Activated CD8-positive, alpha-beta T cell treated with anti-CD3 and anti-CD28 coated beads for 36 hours (primary cell): ENCODE measurements around the gene CLEC19A. TPM values are rescaled to one million over a fixed set of nuclear protein-coding genes. Genes with fewer than 3 reads are reported as not detected.

ENCODE experiments used
- ATAC-seq: fragments of 200-7000 bp; cut with Tn5 transposase; one replicate; pipeline ENCODE4 v1.10.0; 2021; ENCODE audit warnings: mild to moderate bottlenecking, moderate library complexity
- CTCF ChIA-PET: fragments of 350-600 bp; sonication (Branson Sonifier 250); formaldehyde crosslinking; loops from one replicate; lab custom pipeline; 2021; ENCODE audit warnings: antibody characterized with exemption; lab: Charles Lee
- POLR2A ChIA-PET: fragments of 350-600 bp; sonication (Branson Sonifier 250); formaldehyde crosslinking; loops from one replicate; lab custom pipeline; 2021; ENCODE audit warnings: antibody characterized with exemption; lab: Charles Lee
- DNase-seq: peaks from one replicate; pipeline ENCODE4 v3.0.0-alpha.2; 2020
- H3K27ac Mint-ChIP-seq: one replicate; pipeline ENCODE4 v1.8.0; 2021; ENCODE audit warnings: mild to moderate bottlenecking, mixed read lengths
- H3K27me3 Mint-ChIP-seq: one replicate; pipeline ENCODE4 v1.8.0; 2021; ENCODE audit warnings: mixed read lengths
- H3K36me3 Mint-ChIP-seq: one replicate; pipeline ENCODE4 v1.8.0; 2021; ENCODE audit warnings: low read depth, mixed read lengths
- H3K4me1 Mint-ChIP-seq: one replicate; pipeline ENCODE4 v1.8.0; 2021; ENCODE audit warnings: low read depth, mixed read lengths
- H3K4me3 Mint-ChIP-seq: one replicate; pipeline ENCODE4 v1.8.0; 2021; ENCODE audit warnings: mild to moderate bottlenecking, moderate library complexity, mixed read lengths
- H3K9me3 Mint-ChIP-seq: one replicate; pipeline ENCODE4 v1.8.0; 2021; ENCODE audit warnings: mixed read lengths
- intact Hi-C: fragments of 100-400 bp; cut with micrococcal nuclease; formaldehyde crosslinking; loops from one replicate; pipeline ENCODE4 v1.10.0; 2022
- total RNA-seq, 2 experiments: library from RNA; stranded (reverse); gene quantifications; one replicate each; pipeline ENCODE4 v1.2.3, GENCODE V29; 2021
- TF ChIP-seq, protein P1 (sequence below): fragments of 200-600 bp; IDR thresholded peaks from one replicate; pipeline ENCODE4 v1.8.0; 2022; ENCODE audit warnings: antibody characterized with exemption, mild to moderate bottlenecking

Gene CLEC19A
- total RNA-seq, 2 experiments from 2014 or later = not detected

GRCh38 chr16:19283637-19284036, 1.9 kb upstream of the CLEC19A start:
- H3K4me1 Mint-ChIP-seq = no peaks in the 10 kb centered on the region
- TF ChIP-seq, protein P1, sequence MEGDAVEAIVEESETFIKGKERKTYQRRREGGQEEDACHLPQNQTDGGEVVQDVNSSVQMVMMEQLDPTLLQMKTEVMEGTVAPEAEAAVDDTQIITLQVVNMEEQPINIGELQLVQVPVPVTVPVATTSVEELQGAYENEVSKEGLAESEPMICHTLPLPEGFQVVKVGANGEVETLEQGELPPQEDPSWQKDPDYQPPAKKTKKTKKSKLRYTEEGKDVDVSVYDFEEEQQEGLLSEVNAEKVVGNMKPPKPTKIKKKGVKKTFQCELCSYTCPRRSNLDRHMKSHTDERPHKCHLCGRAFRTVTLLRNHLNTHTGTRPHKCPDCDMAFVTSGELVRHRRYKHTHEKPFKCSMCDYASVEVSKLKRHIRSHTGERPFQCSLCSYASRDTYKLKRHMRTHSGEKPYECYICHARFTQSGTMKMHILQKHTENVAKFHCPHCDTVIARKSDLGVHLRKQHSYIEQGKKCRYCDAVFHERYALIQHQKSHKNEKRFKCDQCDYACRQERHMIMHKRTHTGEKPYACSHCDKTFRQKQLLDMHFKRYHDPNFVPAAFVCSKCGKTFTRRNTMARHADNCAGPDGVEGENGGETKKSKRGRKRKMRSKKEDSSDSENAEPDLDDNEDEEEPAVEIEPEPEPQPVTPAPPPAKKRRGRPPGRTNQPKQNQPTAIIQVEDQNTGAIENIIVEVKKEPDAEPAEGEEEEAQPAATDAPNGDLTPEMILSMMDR = no peak
- H3K9me3 Mint-ChIP-seq = peaks cover 2% of the 10 kb centered on the region
- intact Hi-C loops = no loop called here
- ATAC-seq = no peak
- no peak overlapping the region for H3K4me3 Mint-ChIP-seq
- no peaks in the 10 kb centered on the region for H3K27me3 Mint-ChIP-seq
- ChIA-PET POLR2A (no interaction called here), CTCF (no interaction called here)
- no peak overlapping the region for H3K27ac Mint-ChIP-seq
- H3K36me3 Mint-ChIP-seq = no peaks in the 10 kb centered on the region
- DNase-seq = no peak

GRCh38 chr16:19284207-19284606, 1.3 kb upstream of the CLEC19A start:
- Mint-ChIP-seq H3K27ac (no peak overlapping the region), H3K4me1 (no peaks in the 10 kb centered on the region), H3K36me3 (no peaks in the 10 kb centered on the region), H3K9me3 (peaks cover 2% of the 10 kb centered on the region), H3K4me3 (no peak overlapping the region), H3K27me3 (peaks cover 2% of the 10 kb centered on the region)
- intact Hi-C loops = no loop called here
- DNase-seq (no peak), ATAC-seq (no peak)
- TF ChIP-seq, protein P1 = no peak
- CTCF ChIA-PET = no interaction called here
- POLR2A ChIA-PET = no interaction called here

DNA sequence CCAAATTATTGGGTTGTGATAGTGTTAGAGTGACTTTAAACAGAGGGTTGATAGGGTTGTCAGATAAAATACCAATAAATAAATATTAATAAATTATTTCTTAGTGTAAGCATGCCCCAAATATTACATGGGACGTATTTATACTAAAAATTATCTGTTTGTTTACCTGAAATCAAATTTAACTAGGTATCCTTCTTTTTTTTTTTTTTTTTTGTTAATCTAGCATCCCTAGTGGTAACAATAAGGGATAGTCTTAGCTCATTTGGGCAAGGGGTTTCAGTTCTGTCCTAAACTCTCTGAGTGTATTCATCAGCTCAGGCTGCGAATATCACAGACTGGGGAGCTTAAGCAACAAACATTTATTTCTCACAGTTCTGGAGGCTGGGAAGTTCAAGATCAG, 1.3 kb downstream of the CLEC19A start:
- peaks cover 2% of the 10 kb centered on the region for H3K9me3 Mint-ChIP-seq
- intact Hi-C loops = no loop called here
- H3K4me3 Mint-ChIP-seq = no peak overlapping the region
- ChIA-PET POLR2A (no interaction called here), CTCF (interaction anchor here (1.4 kb wide), 1 partner anchor 64 kb away, joined by 4 read pairs; no protein-coding TSS in a partner anchor)
- H3K27me3 Mint-ChIP-seq = peaks cover 7% of the 10 kb centered on the region
- no peak for ATAC-seq
- TF ChIP-seq, protein P1 = no peak
- no peaks in the 10 kb centered on the region for H3K4me1 Mint-ChIP-seq
- H3K27ac Mint-ChIP-seq = no peak overlapping the region
- H3K36me3 Mint-ChIP-seq = no peaks in the 10 kb centered on the region
- DNase-seq = no peak

DNA sequence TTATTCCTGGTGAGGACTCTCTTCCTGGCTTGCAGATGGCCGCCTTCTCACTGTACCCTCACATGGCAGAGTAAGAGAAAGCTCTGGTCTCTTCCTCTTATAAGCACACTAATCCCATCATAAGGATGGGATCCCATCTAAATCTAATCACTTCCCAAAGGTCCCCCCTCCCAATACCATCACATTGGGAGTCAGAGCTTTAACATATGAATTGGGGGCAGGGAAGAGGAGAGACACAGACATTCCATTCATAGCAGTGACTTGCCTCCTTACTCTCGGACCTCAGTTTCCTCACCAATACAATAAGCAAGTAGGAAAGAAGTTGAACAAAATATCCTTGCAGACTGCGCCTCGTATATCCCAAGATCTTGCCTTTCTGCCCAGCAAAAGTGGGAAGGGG, 1.7 kb downstream of the CLEC19A start:
- CTCF ChIA-PET = interaction anchor here (1.4 kb wide), 1 partner anchor 64 kb away, joined by 4 read pairs; no protein-coding TSS in a partner anchor
- DNase-seq (no peak), ATAC-seq (no peak)
- no peaks in the 10 kb centered on the region for H3K36me3 Mint-ChIP-seq
- H3K27ac Mint-ChIP-seq = no peak overlapping the region
- no peak overlapping the region for H3K4me3 Mint-ChIP-seq
- no peaks in the 10 kb centered on the region for H3K4me1 Mint-ChIP-seq
- TF ChIP-seq, protein P1 = no peak
- intact Hi-C loops = no loop called here
- H3K27me3 Mint-ChIP-seq = peaks cover 7% of the 10 kb centered on the region
- POLR2A ChIA-PET = no interaction called here
- H3K9me3 Mint-ChIP-seq = peaks cover 2% of the 10 kb centered on the region

DNA sequence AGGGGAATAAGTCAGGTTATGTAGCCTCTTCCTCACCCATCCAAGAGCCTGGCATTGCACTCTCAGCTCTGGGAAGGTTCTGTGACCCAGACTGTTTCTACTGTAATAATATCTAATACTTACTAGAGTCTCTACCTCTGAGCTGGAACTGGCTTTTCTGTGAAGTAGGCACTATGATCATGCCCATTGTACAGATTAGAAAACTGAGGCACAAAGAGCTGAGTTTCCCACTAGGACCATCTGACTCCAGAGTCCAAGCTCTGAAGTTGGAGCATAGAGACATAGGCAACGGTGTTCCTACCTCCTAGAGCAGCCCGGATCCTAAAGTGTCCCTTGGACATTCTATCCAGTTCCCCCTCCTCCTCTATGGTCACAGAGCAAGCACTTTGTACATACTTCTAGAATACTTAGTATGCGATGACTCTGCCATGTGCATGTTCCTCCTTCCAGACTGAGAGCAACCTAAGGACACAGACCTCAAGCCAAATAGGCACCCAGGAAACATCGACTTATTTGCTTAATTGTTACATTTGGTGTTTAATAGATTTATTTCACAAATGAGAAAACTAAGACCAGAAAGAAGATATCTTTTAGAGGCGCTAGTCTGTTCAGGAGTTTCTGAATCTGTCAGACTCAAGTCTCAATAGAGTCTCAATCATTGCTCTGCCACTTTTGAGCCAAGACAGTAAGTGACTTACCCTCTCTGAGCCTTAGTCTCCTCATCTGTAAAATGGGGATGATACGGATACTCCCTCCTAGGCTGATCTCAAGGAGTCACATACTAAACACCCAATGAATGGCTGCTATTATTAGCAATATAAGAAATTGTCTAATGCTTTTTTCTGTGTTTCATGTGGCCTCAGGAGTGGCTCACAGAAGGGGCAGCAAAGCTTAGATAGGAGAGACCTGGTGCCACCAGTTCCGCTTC, 3.6 kb downstream of the CLEC19A start:
- intact Hi-C loops = no loop called here
- ChIA-PET POLR2A (no interaction called here), CTCF (no interaction called here)
- peaks cover 6% of the 10 kb centered on the region for H3K4me1 Mint-ChIP-seq
- no peak for DNase-seq
- no peaks in the 10 kb centered on the region for H3K36me3 Mint-ChIP-seq
- no peak overlapping the region for H3K27ac Mint-ChIP-seq
- no peak for ATAC-seq
- H3K4me3 Mint-ChIP-seq = no peak overlapping the region
- H3K27me3 Mint-ChIP-seq = peaks cover 14% of the 10 kb centered on the region
- H3K9me3 Mint-ChIP-seq = no peaks in the 10 kb centered on the region
- TF ChIP-seq, protein P1 = no peak
